ENCODE data around the gene DNAH2. TPM values are rescaled to one million over a fixed set of nuclear protein-coding genes. Genes with fewer than 3 reads are reported as not detected.

DNAH2 gene
- total RNA-seq, 1 donor from 2014 or later, result 0.10 TPM

- no peak for DNase-seq
Measured at GRCh38 chr17:7822126-7822525, 104.6 kb downstream of the DNAH2 start.

DNA sequence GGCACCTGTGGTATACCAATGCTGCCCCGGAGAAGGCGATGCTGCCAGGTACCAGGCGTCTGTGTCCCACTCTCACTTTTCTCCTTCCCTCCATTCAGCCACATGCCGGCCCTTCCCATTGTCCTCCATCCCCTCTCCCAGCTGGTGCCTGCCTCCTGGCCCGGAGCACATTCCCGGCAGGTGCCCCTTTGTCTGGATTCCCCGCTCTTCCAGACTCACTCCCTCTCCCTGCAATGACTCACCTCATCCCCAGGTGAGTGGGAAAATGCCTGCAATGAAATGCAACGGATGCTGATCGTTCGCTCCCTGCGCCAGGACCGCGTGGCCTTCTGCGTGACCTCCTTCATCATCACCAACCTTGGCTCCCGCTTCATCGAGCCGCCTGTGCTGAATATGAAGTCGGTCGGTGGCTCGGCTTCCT is 106.0 kb downstream of the DNAH2 start:
- DNase-seq, result no peak

GRCh38 chr17:7824021-7824924 is 106.7 kb downstream of the DNAH2 start:
- DNase-seq, result no peak

DNA sequence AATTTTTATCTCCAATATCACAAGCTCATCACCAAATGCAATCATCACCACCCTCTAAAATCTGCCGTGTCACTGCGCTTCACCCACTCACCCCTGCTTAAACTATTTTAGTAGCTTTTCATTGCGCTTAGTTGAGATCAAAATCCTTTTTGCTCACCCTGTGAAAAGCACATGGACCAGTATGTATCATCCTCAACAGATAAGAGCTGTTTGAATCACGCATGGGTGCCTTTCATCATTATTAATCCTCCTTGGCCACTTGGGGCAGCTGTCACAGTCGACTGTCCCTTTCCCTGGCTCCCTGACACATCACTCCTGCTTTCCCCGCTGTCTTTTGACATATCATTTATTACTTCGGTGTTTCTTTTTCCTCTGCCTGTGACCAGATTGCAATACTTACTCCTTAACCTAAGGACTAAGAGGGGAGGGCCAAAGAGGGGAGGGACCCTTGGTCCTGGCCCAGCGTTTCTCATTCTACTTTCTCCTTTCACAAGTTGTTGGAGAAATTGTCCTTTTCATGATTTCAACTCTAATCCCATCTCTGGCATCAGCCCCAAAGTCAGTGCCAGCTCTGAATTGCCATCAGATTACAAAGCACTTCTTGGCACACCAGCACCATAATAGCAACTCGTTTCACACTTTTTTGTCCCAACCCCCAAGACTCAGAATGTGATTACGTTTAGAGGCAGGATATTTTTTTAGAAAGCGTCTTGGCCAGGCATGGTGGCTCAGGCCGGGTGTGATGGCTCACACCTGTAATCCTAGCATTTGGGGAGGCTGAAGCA is 107.9 kb downstream of the DNAH2 start:
- DNase-seq, result no peak

DNA sequence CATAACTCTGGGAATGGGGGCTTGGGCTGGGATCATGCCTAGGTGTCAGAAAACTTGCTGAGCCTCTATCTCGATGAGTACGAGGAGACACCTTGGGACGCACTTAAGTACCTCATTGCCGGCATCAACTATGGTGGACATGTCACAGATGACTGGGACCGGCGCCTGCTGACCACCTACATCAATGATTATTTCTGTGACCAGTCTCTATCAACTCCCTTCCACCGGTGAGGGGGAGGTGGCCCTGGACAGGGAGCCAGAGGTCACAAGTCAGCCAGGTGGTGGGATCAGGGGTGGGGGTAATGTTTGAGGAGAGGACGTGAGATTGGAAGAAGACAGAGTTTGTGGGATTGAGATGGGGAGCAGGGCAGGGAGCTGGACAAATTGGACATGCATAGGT is 113.1 kb downstream of the DNAH2 start:
- DNase-seq, result no peak

GRCh38 chr17:7831233-7831632 is 113.7 kb downstream of the DNAH2 start:
- DNase-seq, result no peak

DNA sequence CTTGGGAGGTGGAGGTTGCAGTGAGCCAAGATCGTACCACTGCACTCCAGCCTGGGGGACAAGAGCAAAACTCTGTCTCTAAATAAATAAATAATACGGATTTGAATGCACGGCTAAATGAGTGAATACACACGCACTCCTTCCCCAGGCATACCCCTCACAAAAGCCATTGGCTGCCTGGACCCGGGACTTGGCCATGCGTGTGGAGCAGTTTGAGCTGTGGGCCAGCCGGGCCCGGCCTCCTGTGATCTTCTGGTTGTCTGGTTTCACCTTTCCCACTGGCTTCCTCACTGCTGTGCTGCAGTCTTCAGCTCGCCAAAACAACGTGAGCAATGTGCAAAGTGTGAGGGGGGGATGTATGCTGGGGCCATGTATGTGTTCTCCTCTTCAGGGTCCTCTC is 114.9 kb downstream of the DNAH2 start:
- no peak for DNase-seq

- DNase-seq, result no peak
Measured at GRCh38 chr17:7833011-7833794, 115.7 kb downstream of the DNAH2 start.

DNA sequence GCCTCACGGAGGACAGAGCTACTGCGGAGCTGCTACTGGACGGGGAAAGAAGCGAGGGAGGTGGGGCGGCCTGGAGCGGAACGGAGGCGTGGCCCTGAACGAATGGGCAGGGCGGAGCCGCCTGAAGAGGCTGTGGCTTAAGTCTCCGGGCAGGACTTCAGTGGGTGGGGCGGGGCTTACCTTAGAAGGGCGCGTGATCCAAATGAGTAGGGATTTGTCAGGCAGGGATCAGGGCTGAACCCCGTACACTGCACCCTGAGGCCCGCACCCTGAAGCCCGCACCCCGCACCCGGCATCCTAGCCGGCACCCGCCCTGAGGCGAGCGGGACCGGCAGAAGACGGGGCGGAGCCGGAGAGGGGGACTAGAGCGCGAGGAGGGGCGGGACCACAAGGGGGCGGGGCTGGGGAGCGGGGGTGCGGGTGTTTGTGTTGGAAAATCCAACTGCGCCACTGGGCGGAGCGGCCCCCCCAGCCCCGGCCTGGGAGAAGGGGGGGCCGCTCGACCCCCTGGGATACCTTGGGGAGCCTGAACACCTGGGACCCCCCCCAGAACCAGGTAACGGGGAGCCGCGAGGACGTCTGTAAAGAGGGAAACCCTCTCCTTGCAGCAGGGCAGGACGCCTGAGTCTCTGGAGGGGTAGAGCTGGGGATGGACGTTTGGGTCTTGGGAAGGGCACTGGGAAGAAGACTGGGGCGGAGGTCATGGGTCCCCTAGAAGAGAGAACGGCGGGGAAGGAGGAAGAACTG is 116.4 kb downstream of the DNAH2 start, which contains the start of gene KDM6B:
TSS of gene KDM6B (plus strand) at position 423 of the 747 bp plus-strand sequence. CDS start 11,338 bp downstream, outside the sequence.
- peak; percentile 81 for DNase-seq

DNA sequence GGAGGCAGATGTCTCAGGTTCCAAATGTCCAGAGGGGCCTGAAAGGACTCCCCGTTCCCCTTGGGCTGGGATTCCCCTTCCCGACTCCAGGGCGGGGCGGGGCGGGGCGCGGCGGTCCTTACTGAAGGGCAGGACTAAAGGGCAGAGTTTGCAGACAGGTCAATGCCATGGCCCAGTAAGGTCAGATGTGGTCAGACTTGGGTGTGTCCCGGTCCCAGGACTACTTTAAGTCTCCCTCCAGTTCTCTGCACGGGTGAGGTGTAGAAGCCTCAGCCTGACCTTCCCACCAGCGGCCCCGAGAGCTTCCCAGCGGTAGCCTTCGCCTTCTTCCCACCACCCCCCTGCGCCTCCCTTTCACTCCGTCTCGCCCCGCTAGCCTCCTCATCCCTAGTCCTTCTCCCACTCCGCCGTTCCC is 117.0 kb downstream of the DNAH2 start:
- DNase-seq, result no peak

DNA sequence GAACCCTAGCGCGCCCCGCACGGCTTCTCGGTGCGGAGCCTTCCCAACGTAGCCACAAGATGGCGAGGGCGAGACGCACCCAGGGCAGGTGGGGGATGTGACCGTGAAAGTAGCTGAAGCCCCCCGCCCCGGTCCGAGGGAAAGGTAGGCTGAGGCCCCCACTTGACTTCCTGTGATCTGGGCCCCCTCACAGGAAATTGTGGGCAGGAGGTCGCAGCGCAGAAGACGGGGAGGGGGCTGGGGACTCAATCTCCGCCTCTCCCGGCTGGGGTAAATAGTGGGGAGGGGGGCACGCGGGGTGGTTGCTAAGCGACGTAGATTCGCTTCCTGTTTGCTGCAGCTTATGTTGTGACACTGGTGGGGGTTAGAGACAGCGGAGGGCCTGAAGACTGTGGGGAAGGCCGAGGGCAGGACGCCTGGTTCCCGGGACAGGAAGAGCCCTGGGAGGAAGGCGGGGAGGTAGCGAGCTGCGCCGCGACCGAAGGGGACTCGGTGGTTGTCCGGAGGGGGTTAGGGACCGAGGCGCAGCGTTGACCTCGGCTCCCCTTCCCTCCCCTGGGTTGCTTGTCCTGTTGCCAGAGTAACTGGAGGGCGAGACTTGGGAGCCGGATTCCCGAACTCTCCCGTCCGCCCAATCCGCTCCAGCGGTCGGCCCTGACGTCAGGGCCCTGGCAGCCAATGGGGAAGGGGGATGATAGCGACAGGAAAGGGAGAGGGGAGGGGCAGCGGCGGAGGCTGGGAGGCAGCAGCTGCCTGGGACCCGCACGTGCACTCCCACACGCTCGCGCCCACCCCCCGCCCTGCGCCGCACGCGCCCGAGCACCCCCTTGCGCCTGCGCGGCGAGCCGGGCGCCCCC is 117.6 kb downstream of the DNAH2 start:
- DNase-seq, result peak; percentile 97

- peak; percentile 60 for DNase-seq
Measured at GRCh38 chr17:7835814-7836595, 118.5 kb downstream of the DNAH2 start.

GRCh38 chr17:7836596-7837407 is 119.3 kb downstream of the DNAH2 start:
- DNase-seq, result peak; percentile 85

GRCh38 chr17:7837408-7838088 is 120.0 kb downstream of the DNAH2 start:
- DNase-seq, result no peak

DNA sequence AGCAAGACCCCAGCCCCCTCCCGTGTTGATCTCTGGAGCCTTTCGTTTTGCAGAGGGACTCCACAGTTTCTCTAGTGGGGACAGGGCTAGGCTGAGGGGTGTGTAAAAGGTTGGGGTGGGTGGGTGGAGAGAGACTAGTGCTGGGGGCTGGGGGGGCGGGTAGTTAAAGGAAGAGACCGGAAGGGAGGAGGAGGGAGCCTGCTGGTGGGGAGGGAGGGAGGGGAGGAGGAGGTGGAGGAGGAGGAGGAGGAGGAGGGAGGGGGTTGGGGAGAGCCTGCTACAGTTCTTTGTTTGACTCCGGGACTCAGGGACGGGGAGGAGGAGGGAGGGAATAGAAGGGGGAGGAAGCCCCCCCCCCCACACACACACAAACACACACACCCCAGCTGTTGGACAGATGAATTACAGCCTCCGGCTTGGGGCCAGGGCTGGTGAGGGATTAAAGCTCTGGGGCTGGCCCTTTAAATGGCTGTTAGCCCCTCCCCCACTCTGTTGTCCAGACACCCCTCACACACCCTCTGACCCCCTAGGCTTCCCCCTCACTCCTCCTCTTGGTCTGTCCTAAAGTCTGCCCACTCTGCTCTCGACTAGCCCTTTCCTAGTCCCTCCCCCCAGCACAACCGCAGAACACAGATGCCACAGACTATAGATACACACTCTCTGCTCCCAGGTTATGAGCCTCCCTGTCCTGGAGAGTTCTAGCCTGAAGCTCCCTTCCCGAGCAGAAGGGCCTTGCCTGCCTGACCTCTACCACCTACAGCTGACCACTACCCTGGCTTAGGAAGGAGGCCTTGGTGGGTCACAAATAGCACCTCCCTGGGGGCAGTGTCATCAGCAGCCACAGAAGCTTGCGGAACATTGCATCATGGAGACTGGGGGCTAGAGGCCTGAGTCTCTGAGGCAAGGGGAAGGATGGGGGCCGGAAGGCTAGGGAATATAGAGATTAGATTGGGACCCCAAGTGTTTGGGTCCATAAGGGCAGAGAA is 120.8 kb downstream of the DNAH2 start:
- DNase-seq, result peak; percentile 45

GRCh38 chr17:7839190-7839875 is 121.8 kb downstream of the DNAH2 start:
- no peak for DNase-seq
